ENCODE measurements around the gene GPR18. TPM values are rescaled to one million over a fixed set of nuclear protein-coding genes. Genes with fewer than 3 reads are reported as not detected.
A peak's percentile ranks its signal among the peaks of the same experiment; 100 is the strongest.

Gene GPR18
- total and polyA plus RNA-seq, 9 of the 15 experiments (the other 6 are each of a cell fraction or from before 2014, with no cell fraction given): 0.75 TPM; not detected in 8

- no peak for TF ChIP-seq GMEB1 (CRISPR knock-in tag; IDR thresholded peaks at IDR 0.05)
- TF ChIP-seq ZNF780A (CRISPR knock-in tag; IDR thresholded peaks at IDR 0.05): no peak
- no peak for TF ChIP-seq HLTF (IDR thresholded peaks at IDR 0.05)
- TF ChIP-seq ZMIZ1 (IDR thresholded peaks at IDR 0.05; ENCODE audit: low read depth in 2 of 2, low read length in 2 of 2): no peak
- TF ChIP-seq DEAF1 (CRISPR knock-in tag; IDR thresholded peaks at IDR 0.05): peak; percentile 36; the same call in 1 of the 2 replicates
- TF ChIP-seq SRSF1 (IDR thresholded peaks at IDR 0.05; ENCODE audit: low read depth, low read length): no peak
- no peak for TF ChIP-seq GTF2F1 (IDR thresholded peaks at IDR 0.05; ENCODE audit: low read depth, low read length)
- TF ChIP-seq ZNF589 (CRISPR knock-in tag; IDR thresholded peaks at IDR 0.05; ENCODE audit: low read depth): no peak
- no peak for TF ChIP-seq FUS (optimal IDR thresholded peaks at IDR 0.05; ENCODE audit: low read depth, low read length)
- no peak for TF ChIP-seq CHCHD3 (CRISPR knock-in tag; IDR thresholded peaks at IDR 0.05)
- no peak for TF ChIP-seq ZNF316 (IDR thresholded peaks at IDR 0.05)
- TF ChIP-seq ZNF347 (CRISPR knock-in tag; IDR thresholded peaks at IDR 0.05; ENCODE audit: low read depth): no peak
- TF ChIP-seq HCFC1 (IDR thresholded peaks at IDR 0.05; ENCODE audit: low read depth, low read length): no peak
- no peak for TF ChIP-seq TARDBP (IDR thresholded peaks at IDR 0.05)
- TF ChIP-seq MYNN (IDR thresholded peaks at IDR 0.05): no peak
- no peak for TF ChIP-seq MYNN (CRISPR knock-in tag; IDR thresholded peaks at IDR 0.05)
- no peak for TF ChIP-seq RBFOX2 (IDR thresholded peaks at IDR 0.05; ENCODE audit: low read depth, low read length)
- no peak for TF ChIP-seq IRF1 (CRISPR knock-in tag; IDR thresholded peaks at IDR 0.05; ENCODE audit: borderline replicate concordance)
- no peak for TF ChIP-seq ZNF143 (CRISPR knock-in tag; IDR thresholded peaks at IDR 0.05)
- TF ChIP-seq MNT (conservative IDR thresholded peaks at IDR 0.05): no peak
- TF ChIP-seq ZNF586 (CRISPR knock-in tag; conservative IDR thresholded peaks at IDR 0.05): no peak
- no peak for TF ChIP-seq ZNF695 (CRISPR knock-in tag; IDR thresholded peaks at IDR 0.05)
Observed at GRCh38 chr13:99265821-99266426, 7.7 kb upstream of the GPR18 start (continued).
